ENCODE data around the gene BCL2L12.
A peak's percentile ranks its signal among the peaks of the same experiment; 100 is the strongest.
"Not testable (repeated sequence)": the region's sequence is repeated elsewhere in the genome, so short reads cannot be mapped to it uniquely, and the experiment has no call there.

The BCL2L12 gene

GRCh38 chr19:49713236-49713845 lies 47.6 kb downstream of the BCL2L12 start:
- DNase-seq: no peak

GRCh38 chr19:49716154-49716553 lies 50.4 kb downstream of the BCL2L12 start:
- no peak for DNase-seq

GRCh38 chr19:49718511-49718910 lies 52.8 kb downstream of the BCL2L12 start:
- DNase-seq: peak; percentile 54

GRCh38 chr19:49718991-49719390 lies 53.3 kb downstream of the BCL2L12 start:
- no peak for DNase-seq

GRCh38 chr19:49719420-49719819 lies 53.7 kb downstream of the BCL2L12 start:
- DNase-seq: not testable (repeated sequence)

Data from fibroblast of skin of back (primary cell).